ENCODE measurements around the gene MNDA. TPM values are rescaled to one million over a fixed set of nuclear protein-coding genes. Genes with fewer than 3 reads are reported as not detected.
"Not testable (repeated sequence)": the region's sequence is repeated elsewhere in the genome, so short reads cannot be mapped to it uniquely, and the experiment has no call there.

Gene MNDA
- total RNA-seq, 1 donor from 2014 or later = 17.3 TPM

- H3K4me3 Mint-ChIP-seq = no peak overlapping the region
- no peak for TF ChIP-seq CTCF (IDR thresholded peaks at IDR 0.05)
- CTCF ChIA-PET = no interaction called here
- H3K27ac Mint-ChIP-seq = no peak overlapping the region
- DNase-seq (no peak), ATAC-seq (ENCODE audit: low read depth) (no peak)
- intact Hi-C loops (cut with micrococcal nuclease) = no loop called here
- peaks cover 3% of the 10 kb centered on the region for H3K36me3 Mint-ChIP-seq (ENCODE audit: low read depth)
- H3K27me3 Mint-ChIP-seq = peaks cover 12% of the 10 kb centered on the region
- POLR2A ChIA-PET = no interaction called here
- H3K9me3 Mint-ChIP-seq = peaks cover 7% of the 10 kb centered on the region
- H3K4me1 Mint-ChIP-seq = no peaks in the 10 kb centered on the region
These were observed 33.4 kb downstream of the MNDA start for GRCh38 chr1:158864595-158864994.

GRCh38 chr1:158870438-158870837 lies 39.3 kb downstream of the MNDA start:
- intact Hi-C loops (cut with micrococcal nuclease); H3K27ac Mint-ChIP-seq; ATAC-seq (ENCODE audit: low read depth); H3K4me3 Mint-ChIP-seq; H3K9me3 Mint-ChIP-seq; POLR2A ChIA-PET; DNase-seq; CTCF ChIA-PET; H3K27me3 Mint-ChIP-seq; H3K36me3 Mint-ChIP-seq (ENCODE audit: low read depth); H3K4me1 Mint-ChIP-seq: not testable (repeated sequence)

GRCh38 chr1:158873141-158873540 lies 42.0 kb downstream of the MNDA start:
- peaks cover 6% of the 10 kb centered on the region for H3K27me3 Mint-ChIP-seq
- TF ChIP-seq CTCF (IDR thresholded peaks at IDR 0.05) = no peak
- ChIA-PET CTCF (no interaction called here), POLR2A (no interaction called here)
- H3K27ac Mint-ChIP-seq = no peak overlapping the region
- no peak overlapping the region for H3K4me3 Mint-ChIP-seq
- ATAC-seq (ENCODE audit: low read depth) (no peak), DNase-seq (no peak)
- no peaks in the 10 kb centered on the region for H3K36me3 Mint-ChIP-seq (ENCODE audit: low read depth)
- no peaks in the 10 kb centered on the region for H3K9me3 Mint-ChIP-seq
- intact Hi-C loops (cut with micrococcal nuclease) = no loop called here
- H3K4me1 Mint-ChIP-seq = no peaks in the 10 kb centered on the region

GRCh38 chr1:158893654-158894053 lies 62.5 kb downstream of the MNDA start:
- no peak overlapping the region for H3K4me3 Mint-ChIP-seq
- intact Hi-C loops (cut with micrococcal nuclease) = no loop called here
- ChIA-PET POLR2A (no interaction called here), CTCF (no interaction called here)
- no peaks in the 10 kb centered on the region for H3K36me3 Mint-ChIP-seq (ENCODE audit: low read depth)
- H3K27me3 Mint-ChIP-seq = peaks cover 5% of the 10 kb centered on the region
- H3K9me3 Mint-ChIP-seq = peaks cover 8% of the 10 kb centered on the region
- H3K27ac Mint-ChIP-seq = no peak overlapping the region
- no peak for ATAC-seq (ENCODE audit: low read depth)
- no peak for TF ChIP-seq CTCF (IDR thresholded peaks at IDR 0.05)
- H3K4me1 Mint-ChIP-seq = no peaks in the 10 kb centered on the region
- no peak for DNase-seq

GRCh38 chr1:158898722-158899121 lies 67.6 kb downstream of the MNDA start:
- ATAC-seq (ENCODE audit: low read depth) = no peak
- intact Hi-C loops (cut with micrococcal nuclease) = no loop called here
- Mint-ChIP-seq H3K36me3 (ENCODE audit: low read depth) (no peaks in the 10 kb centered on the region), H3K9me3 (peaks cover 6% of the 10 kb centered on the region), H3K4me3 (no peak overlapping the region), H3K27me3 (peaks cover 20% of the 10 kb centered on the region), H3K4me1 (no peaks in the 10 kb centered on the region), H3K27ac (no peak overlapping the region)
- TF ChIP-seq CTCF (IDR thresholded peaks at IDR 0.05) = no peak
- ChIA-PET POLR2A (no interaction called here), CTCF (no interaction called here)
- DNase-seq = no peak

Other genes with a start within 250 kb of the MNDA start
- not detected in 2 replicates for gene OR10Z1, start 226.1 kb upstream of the MNDA start, total RNA-seq
- gene SPTA1, start 144.6 kb upstream of the MNDA start, total RNA-seq = not detected in 2 replicates
- not detected in 2 replicates for gene OR6K2, start 130.7 kb upstream of the MNDA start, total RNA-seq
- gene OR6K3, start 110.6 kb upstream of the MNDA start, total RNA-seq = not detected in 2 replicates
- gene OR6K6, start 76.6 kb upstream of the MNDA start, total RNA-seq = not detected in 2 replicates
- not detected in 2 replicates for gene OR6N1, start 59.2 kb upstream of the MNDA start, total RNA-seq
- gene OR6N2, start 50.1 kb upstream of the MNDA start, total RNA-seq = not detected in 2 replicates
- gene PYHIN1, start 100.2 kb downstream of the MNDA start, total RNA-seq = 5.4 and 5.8 TPM in 2 replicates
- 145 and 160 TPM in 2 replicates for gene IFI16, start 178.6 kb downstream of the MNDA start, total RNA-seq
- gene AIM2, start 245.4 kb downstream of the MNDA start, total RNA-seq = 46.5 and 53.3 TPM in 2 replicates

Data from activated B cell treated with CpG ODN at 0.5 μM for 24 hours (primary cell).